Measurements from ENCODE around the gene HOXA1.
"Not testable (repeated sequence)": the region's sequence is repeated elsewhere in the genome, so short reads cannot be mapped to it uniquely, and the experiment has no call there.

The HOXA1 gene

DNA sequence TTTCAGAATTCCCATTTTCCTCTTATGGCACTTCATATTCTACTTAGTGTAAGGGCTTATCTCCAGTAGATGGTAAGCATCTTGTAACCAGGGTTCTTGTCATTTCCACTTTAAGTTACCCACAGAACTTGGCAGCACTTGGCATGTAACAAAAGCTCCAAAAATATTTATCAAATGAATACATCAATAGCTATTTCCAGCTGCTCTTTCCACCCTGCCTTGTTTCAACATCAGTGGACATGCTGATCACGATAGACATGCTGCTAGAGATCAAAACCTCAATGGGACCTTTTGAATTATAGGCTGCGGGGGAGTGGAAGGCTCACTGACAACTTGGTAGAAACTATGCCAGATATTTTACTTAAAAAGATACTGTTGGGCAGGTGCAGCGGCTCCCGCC lies 32.9 kb downstream of the HOXA1 start:
- Mint-ChIP-seq H3K9me3 (no peaks in the 10 kb centered on the region), H3K4me1 (ENCODE audit: low read depth) (no peaks in the 10 kb centered on the region), H3K27ac (no peak overlapping the region), H3K36me3 (ENCODE audit: low read depth) (no peaks in the 10 kb centered on the region), H3K27me3 (ENCODE audit: low read depth) (peaks cover 13% of the 10 kb centered on the region), H3K4me3 (no peak overlapping the region)
- no peak for DNase-seq (ENCODE audit: low spot score)

DNA sequence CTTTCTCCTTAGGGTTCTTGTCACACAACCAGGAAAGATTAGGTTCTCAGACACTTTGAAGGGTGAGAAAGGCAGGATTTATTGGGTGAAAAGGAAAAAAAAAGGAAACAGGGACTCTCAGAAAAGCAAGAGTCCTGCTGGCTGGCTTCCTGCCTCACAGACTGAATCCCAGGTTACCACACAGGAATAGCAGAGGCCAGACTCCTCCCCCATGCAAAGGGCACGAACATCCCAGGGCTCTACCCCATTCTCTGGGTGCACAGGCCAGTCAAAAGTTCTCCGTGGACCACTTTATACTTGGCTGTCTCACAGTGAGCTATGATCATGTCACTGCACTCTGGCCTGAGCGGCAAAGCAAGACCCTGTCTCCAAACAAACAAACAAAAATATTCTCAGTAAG lies 42.6 kb downstream of the HOXA1 start:
- Mint-ChIP-seq H3K27ac (no peak overlapping the region), H3K4me1 (ENCODE audit: low read depth) (no peaks in the 10 kb centered on the region), H3K27me3 (ENCODE audit: low read depth) (peaks cover 6% of the 10 kb centered on the region), H3K4me3 (no peak overlapping the region), H3K36me3 (ENCODE audit: low read depth) (no peaks in the 10 kb centered on the region), H3K9me3 (no peaks in the 10 kb centered on the region)
- DNase-seq (ENCODE audit: low spot score) = no peak

DNA sequence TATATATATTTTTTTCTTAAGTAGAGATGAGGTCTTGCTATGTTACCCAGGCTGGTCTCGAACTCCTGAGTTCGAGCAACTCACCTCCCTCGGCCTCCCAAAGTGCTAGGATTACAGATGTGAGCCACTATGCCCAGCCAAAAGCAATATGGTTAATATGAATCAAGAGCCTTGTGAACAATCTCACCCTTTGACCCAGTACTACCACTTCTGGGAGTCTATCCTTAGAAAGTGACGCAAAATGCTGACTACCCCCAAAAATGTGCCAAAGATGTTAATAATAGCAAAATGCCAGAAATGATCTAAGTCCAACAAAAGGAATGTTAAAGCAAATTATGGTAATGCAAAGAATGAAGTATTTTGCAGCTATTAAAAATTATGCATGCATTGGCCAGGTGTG lies 44.3 kb downstream of the HOXA1 start:
- no peaks in the 10 kb centered on the region for H3K9me3 Mint-ChIP-seq
- no peak overlapping the region for H3K27ac Mint-ChIP-seq
- peaks cover 4% of the 10 kb centered on the region for H3K27me3 Mint-ChIP-seq (ENCODE audit: low read depth)
- H3K4me3 Mint-ChIP-seq = no peak overlapping the region
- H3K36me3 Mint-ChIP-seq (ENCODE audit: low read depth) = no peaks in the 10 kb centered on the region
- no peak for DNase-seq (ENCODE audit: low spot score)
- no peaks in the 10 kb centered on the region for H3K4me1 Mint-ChIP-seq (ENCODE audit: low read depth)

DNA sequence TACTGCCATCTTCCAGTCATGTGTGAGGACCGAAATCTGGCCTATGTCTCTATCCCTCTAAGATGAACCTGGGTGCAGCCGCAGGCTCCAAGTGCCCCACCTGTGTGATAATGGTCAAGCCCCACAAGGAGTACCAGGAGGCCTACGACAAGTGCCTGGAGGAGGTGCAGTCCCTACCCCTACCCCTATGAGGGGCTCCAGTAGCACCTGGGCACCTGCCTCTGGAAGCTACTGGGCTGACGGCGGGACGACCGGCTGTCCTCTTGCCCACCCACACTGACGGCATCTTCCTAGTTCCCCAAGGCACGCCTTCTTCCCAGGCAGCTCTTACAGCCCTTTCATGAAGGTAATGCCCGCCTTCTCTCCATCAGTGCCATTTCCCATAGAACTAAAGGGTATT lies 47.4 kb downstream of the HOXA1 start:
- Mint-ChIP-seq H3K9me3 (no peaks in the 10 kb centered on the region), H3K4me3 (no peak overlapping the region), H3K4me1 (ENCODE audit: low read depth) (no peaks in the 10 kb centered on the region)

DNA sequence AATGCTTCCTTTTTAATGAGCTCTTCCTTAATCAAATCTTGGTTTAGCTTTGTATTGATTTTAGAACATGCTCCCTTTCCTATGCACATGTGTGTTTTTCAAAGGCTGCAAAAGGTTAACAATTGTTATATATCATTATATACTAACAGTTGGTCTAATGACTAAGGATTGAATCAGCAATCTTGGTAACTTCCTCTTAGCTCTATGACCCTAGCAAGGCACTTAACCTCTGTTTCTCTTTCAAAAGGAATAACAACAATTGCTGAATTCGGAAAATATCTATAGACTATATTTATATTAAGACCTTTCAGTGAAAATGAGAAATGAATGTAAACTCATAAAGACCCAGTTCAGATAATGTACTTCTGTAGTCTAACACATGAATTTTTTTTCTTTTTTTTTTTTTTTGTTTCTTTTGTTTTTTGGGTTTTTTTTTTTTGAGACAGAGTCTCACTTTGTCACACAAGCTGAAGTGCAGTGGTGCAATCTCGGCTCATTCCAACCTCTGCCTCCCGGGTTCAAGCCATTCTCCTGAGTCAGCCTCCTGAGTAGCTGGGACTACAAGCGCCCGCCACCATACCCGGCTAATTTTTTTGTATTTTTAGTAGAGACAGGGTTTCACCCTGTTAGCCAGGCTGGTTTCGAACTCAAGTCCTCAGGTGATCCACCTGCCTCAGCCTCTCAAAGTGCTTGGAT lies 48.8 kb downstream of the HOXA1 start:
- no peaks in the 10 kb centered on the region for H3K27me3 Mint-ChIP-seq (ENCODE audit: low read depth)
- no peaks in the 10 kb centered on the region for H3K9me3 Mint-ChIP-seq
- no peak overlapping the region for H3K4me3 Mint-ChIP-seq
- no peaks in the 10 kb centered on the region for H3K36me3 Mint-ChIP-seq (ENCODE audit: low read depth)
- DNase-seq (ENCODE audit: low spot score) = no peak
- no peaks in the 10 kb centered on the region for H3K4me1 Mint-ChIP-seq (ENCODE audit: low read depth)
- H3K27ac Mint-ChIP-seq = no peak overlapping the region

More for the DNA sequence above, 47.4 kb downstream of the HOXA1 start:
- Mint-ChIP-seq H3K36me3 (ENCODE audit: low read depth) (no peaks in the 10 kb centered on the region), H3K27ac (no peak overlapping the region), H3K27me3 (ENCODE audit: low read depth) (no peaks in the 10 kb centered on the region)
- no peak for DNase-seq (ENCODE audit: low spot score)

DNA sequence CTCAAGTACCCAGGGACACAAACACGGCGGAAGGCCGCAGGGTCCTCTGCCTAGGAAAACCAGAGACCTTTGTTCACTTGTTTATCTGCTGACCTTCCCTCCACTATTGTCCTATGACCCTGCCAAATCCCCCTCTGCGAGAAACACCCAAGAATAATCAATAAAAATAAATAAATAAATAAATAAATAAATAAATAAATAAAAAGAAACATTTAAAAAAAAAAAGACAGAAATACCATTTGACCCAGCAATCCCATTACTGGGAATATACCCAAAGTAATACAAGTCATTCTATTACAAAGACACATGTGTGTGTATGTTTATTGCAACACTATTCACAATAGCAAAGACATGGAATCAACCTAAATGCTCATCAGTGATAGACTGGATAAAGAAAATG lies 49.8 kb downstream of the HOXA1 start:
- not testable (repeated sequence) for DNase-seq (ENCODE audit: low spot score); H3K4me3 Mint-ChIP-seq; H3K27me3 Mint-ChIP-seq (ENCODE audit: low read depth); H3K9me3 Mint-ChIP-seq; H3K27ac Mint-ChIP-seq; H3K4me1 Mint-ChIP-seq (ENCODE audit: low read depth); H3K36me3 Mint-ChIP-seq (ENCODE audit: low read depth)

DNA sequence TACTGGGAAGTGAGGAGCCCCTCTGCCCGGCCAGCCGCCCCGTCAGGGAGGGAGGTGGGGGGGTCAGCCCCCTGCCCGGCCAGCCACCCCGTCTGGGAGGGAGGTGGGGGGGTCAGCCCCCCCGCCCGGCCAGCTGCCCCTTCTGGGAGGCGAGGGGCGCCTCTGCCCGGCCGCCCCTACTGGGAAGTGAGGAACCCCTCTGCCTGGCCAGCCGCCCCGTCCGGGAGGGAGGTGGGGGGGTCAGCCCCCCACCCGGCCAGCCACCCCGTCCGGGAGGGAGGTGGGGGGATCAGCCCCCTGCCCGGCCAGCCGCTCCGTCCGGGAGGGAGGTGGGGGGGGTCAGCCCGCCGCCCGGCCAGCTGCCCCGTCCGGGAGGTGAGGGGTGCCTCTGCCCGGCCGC lies 50.7 kb downstream of the HOXA1 start:
- not testable (repeated sequence) for DNase-seq (ENCODE audit: low spot score); H3K4me1 Mint-ChIP-seq (ENCODE audit: low read depth); H3K9me3 Mint-ChIP-seq; H3K27me3 Mint-ChIP-seq (ENCODE audit: low read depth); H3K4me3 Mint-ChIP-seq; H3K27ac Mint-ChIP-seq; H3K36me3 Mint-ChIP-seq (ENCODE audit: low read depth)
